GM12864 (cell line): ENCODE results near the gene TBC1D2.
"Not testable (repeated sequence)": the region's sequence is repeated elsewhere in the genome, so short reads cannot be mapped to it uniquely, and the experiment has no call there.

Experiments used
- DNase-seq: peaks from one replicate; pipeline ENCODE4 v3.0.0-alpha.2; 2011; ENCODE audit warnings: low read depth
- H3K4me3 ChIP-seq: 2 replicates; pipeline ENCODE4 v1.5.1; 2011; ENCODE audit warnings: mild to moderate bottlenecking, low read depth, low read length, control low read depth
- CTCF ChIP-seq: IDR thresholded peaks from 2 replicates; pipeline ENCODE4 v1.5.1; 2011; ENCODE audit warnings: low read depth, mild to moderate bottlenecking, moderate library complexity, low read length, control low read depth, inconsistent platforms; ENCODE audit errors: missing control alignments

The TBC1D2 gene

GRCh38 chr9:98275159-98275558 is 19.7 kb upstream of the TBC1D2 start:
- no peak overlapping the region for H3K4me3 ChIP-seq
- no peak for TF ChIP-seq CTCF
- no peak for DNase-seq

GRCh38 chr9:98272083-98272482 is 16.6 kb upstream of the TBC1D2 start:
- no peak for TF ChIP-seq CTCF
- H3K4me3 ChIP-seq, result no peak overlapping the region
- no peak for DNase-seq

- no peak for DNase-seq
- H3K4me3 ChIP-seq, result no peak overlapping the region
- TF ChIP-seq CTCF, result no peak
Measured at GRCh38 chr9:98271479-98271878, 16.0 kb upstream of the TBC1D2 start.

GRCh38 chr9:98270284-98270683 is 14.8 kb upstream of the TBC1D2 start:
- not testable (repeated sequence) for DNase-seq, H3K4me3 ChIP-seq

- not testable (repeated sequence) for H3K4me3 ChIP-seq, DNase-seq
Measured at GRCh38 chr9:98269652-98270051, 14.2 kb upstream of the TBC1D2 start.

GRCh38 chr9:98267556-98267955 is 12.1 kb upstream of the TBC1D2 start:
- H3K4me3 ChIP-seq, DNase-seq: not testable (repeated sequence)

GRCh38 chr9:98264516-98264915 is 9.1 kb upstream of the TBC1D2 start:
- DNase-seq, result no peak
- H3K4me3 ChIP-seq, result no peak overlapping the region
- no peak for TF ChIP-seq CTCF

- DNase-seq, result peak; percentile 53
- no peak overlapping the region for H3K4me3 ChIP-seq
- TF ChIP-seq CTCF, result peak; percentile 95
Measured at GRCh38 chr9:98263482-98264357, 8.3 kb upstream of the TBC1D2 start.
